NOMO-1 treated with dmso at 0.1 percent for 144 hours (cell line): ENCODE data around the gene TCAF1.
"Not testable (repeated sequence)": the region's sequence is repeated elsewhere in the genome, so short reads cannot be mapped to it uniquely, and the experiment has no call there.

Source experiments
- DNase-seq: peaks from one replicate; lab custom pipeline; 2025; ENCODE audit not compliant: unreplicated experiment; lab: John Stamatoyannopoulos, UW

TCAF1 gene

DNA sequence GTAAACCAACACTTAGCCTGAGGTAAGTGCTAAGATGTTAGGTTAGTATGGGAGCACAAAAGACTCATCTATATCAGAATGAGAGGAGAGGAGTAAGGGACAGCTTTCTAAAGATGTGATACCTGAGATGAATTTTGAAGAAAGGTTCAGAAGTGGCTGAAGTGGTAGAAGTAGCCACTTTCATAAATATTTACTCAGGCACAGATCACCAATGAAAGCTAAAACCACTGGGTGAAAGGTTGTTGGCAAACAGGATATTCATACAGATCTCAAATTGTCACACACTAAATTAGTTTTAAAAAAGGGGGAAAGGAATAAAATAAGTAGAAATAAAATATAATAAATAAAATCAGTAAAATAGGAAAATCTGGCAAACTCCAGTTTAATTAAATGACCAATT lies 30.4 kb downstream of the TCAF1 start:
- DNase-seq = not testable (repeated sequence)

DNA sequence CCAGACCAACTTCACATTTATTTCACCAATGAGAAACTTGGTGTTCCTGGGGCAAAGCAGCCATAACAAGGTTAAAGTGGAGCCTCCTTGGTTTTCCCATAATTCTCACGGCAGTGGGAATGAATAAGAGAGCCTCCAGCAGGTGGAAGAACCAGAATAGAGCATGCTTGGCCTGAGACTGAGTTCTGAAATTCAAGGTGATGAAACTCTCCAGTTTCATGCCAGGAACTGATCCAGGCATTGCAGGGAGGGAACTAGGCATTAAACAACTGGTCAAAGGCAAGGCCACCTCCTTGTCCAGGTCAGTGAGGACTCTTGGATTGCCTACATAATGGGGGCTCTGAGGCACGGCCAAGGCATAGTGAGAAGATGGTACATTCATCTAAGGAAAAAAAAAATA lies 44.0 kb downstream of the TCAF1 start:
- DNase-seq = not testable (repeated sequence)

DNA sequence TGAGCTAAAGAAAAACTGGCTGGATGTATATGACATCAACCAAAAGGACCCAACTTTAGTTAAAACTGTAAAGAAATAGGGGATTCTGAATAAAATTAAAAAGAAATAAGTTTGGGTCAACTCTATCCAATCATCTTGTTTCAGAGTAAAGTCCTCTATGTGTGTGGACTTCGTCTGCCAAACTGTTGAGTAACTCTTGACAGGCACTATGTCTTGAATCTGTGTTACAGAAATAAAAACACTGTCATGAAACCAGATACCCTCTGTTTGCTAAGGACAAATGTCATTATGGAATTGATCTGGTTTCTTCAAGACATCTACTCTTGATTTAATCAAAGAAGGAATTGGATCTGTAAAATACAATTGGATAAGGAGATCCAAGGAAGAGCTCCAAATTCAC lies 46.5 kb downstream of the TCAF1 start:
- not testable (repeated sequence) for DNase-seq

DNA sequence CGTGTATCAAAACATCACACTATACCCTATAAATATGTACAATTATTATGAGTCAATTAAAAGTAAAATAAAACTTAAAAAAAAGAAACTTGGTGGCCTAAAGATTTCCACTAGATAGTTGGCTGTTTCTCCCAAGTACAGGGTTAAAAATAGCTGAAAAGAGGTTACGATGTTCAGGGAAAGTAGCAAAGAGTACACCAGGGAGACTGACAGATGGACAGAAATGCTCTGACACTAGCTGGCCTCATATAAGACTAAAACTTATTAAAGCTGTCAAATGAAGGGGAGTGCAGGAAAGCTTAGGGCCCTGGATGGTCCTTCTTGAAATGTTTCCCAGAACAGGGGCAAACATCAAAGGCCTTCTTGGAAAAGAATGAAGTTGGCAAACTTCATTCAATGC lies 51.3 kb downstream of the TCAF1 start:
- DNase-seq = no peak

DNA sequence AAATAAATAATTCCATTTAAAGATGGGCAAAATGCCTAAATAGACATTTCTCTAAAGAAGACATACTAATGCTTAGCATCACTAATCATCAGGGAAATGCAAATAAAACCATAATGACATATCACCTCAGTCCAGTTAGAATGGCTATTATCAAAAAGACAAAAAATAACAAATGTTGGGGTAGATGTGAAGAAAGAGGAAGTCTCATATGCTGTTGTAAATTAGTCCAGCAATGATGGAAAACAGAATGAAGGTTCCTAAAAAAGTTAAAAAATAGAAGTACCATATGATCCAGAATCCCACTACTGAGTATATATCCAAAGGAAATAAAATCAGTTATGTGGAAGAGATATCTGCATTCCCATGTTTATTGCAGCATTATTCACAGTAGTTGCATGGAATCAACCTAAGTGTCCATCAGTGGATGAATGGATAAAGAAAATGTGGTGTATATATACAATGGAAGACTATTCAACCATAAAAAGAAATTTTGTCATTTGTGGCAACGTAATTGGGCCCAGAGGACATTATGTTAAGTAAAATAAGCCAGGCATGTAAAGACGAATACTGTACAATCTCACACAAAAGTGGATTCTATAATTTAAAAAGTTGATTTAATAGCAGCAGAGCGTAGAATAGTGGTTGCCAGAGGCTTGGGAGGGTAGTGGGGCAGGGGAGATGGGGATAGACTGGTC lies 52.0 kb downstream of the TCAF1 start:
- no peak for DNase-seq

DNA sequence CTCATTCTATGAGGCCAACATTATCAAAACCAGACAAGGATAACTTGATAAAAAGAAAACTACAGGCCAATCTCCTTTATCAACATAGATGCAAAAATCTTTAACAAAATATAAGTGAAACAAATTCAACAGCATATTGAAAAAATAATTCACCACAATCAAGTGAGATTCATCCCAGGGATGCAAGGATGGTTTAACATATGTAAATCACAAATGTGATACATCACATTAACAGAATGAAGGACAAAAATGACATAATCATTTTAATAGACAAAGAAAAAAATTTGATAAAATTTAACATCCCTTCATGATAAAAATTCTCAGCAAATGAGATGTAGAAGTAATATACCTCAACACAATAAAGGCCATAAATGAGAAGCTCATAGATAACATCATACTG lies 53.8 kb downstream of the TCAF1 start:
- no peak for DNase-seq

DNA sequence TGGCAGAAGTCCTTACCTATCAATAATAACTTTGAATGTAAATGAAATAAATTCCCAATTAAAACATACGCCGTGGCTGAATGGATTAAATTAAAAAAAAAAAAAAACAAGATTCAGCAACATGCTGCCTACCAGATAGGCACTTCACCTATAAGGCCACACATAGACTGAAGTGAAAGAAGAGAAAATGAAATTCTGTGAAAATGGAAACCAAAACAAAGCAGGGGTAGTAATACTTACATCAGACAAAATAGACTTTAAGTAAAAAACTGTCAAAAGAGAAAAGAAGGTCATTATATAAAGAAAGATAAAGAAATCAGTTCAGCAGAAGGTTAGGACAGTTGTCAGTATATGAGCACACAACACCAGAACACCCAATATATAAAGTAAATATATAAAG lies 55.3 kb downstream of the TCAF1 start:
- no peak for DNase-seq

DNA sequence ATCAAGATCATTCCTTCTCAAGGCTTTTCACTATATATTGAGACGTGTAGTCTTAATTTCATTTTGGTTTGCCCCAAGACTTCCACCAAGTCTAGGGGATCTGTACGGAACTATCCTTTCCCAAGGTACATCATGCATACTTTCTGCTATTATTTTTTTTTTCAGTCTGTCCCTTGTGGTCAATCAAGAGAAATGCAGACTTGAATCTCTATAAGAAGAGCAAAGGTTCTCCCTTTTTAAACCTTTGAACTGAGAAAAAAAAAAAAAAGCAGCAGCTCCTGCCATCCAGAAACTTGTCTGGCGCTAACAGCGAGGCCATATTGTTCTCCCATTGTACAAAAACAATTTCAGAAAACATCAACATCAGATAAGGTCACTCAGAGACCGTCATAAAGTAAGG lies 60.3 kb downstream of the TCAF1 start:
- not testable (repeated sequence) for DNase-seq

DNA sequence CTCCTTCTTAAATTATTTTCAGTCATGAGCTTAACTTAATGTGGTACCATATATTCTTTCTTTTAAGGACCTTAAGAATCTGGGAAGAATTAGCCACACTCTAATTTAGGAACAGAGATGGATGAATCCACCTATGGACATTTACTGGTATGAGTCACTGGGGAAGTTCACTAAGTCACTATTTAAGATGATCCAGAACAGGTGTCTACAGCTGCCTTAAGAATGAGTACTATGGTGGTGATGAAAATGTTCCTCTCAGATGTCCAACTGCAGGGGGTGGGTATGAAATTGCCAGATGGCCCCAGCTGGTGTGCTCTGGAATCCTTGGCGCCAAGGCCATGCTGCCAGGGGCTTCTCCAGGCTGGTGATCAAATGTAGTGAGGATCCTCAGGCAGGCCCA lies 61.9 kb downstream of the TCAF1 start:
- DNase-seq = not testable (repeated sequence)

DNA sequence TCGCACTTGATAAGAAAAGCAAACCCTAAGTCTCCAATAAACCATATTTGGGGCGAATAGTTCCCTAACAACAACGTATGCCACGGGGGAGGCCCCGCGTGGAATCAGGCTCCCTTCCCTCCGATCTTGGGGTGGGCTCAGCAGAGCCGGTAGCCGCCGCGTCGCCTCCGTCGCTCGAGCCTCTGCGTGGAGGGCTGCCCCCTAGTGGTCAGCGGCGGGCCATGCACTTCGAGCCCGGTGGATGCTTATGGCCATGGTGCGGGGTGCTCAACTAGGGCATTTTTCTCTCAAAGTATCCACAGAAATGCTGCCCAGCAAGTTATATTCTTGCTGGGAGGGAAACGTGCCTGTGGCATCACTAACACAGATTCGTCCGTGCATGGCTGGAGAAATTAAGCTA lies 64.8 kb downstream of the TCAF1 start:
- not testable (repeated sequence) for DNase-seq

DNA sequence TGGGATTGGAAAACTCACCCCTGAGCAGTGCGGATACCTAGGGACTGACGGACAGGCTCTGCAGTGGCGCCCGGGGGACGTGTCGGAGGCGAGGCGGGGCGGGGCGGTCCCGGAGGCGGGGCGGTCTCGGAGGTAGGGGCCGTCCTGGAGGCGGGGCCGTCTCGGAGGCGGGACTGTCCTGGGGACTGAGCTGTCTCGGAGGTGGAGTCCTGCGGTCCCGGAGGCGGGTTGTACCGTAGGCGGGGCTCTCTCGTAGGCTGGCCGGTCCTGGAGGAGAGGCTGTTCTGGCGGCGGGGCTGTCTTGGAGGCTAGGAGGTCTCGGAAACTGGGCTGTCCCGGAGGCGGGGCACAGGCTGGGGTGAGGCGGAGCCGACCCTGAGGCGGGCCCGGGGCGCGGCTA lies 65.4 kb downstream of the TCAF1 start:
- peak; percentile 41 for DNase-seq

DNA sequence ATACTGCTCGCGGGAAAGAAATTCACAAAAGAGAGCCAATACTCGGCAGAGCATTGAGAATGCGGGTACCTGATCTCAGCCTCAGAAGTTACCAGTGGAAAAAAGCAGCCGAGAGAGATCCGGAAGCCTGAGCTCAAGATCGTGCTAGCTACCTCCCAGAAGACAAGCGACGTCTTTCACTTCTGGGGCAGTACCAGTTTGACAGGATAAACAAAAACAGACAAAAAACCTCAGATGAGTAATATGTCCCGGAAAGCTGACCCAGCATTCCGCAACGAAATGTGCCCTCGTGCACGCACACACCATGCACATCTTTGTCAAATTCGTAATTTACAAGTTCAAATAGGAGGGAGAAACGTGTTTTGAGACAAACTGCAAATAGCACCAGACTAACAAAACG lies 65.9 kb downstream of the TCAF1 start:
- DNase-seq = not testable (repeated sequence)

DNA sequence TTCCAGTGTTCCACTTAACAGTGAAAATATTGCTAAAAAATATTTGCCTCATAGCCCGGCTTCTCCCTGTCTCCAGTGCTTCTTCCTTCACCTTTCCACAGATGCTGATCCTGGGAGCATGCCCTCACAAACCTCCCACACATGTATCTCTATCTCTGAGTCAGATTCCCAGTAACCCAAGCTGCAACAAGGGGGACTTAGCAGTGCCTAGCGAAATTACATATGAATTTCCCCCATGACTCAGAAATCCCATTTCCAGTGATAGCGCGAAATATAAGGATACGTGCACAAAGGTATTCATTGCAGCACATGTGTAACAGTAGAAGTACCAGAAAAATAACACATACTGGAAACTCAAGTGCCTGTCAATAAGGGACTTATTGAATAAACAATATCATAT lies 75.4 kb downstream of the TCAF1 start:
- DNase-seq = not testable (repeated sequence)

DNA sequence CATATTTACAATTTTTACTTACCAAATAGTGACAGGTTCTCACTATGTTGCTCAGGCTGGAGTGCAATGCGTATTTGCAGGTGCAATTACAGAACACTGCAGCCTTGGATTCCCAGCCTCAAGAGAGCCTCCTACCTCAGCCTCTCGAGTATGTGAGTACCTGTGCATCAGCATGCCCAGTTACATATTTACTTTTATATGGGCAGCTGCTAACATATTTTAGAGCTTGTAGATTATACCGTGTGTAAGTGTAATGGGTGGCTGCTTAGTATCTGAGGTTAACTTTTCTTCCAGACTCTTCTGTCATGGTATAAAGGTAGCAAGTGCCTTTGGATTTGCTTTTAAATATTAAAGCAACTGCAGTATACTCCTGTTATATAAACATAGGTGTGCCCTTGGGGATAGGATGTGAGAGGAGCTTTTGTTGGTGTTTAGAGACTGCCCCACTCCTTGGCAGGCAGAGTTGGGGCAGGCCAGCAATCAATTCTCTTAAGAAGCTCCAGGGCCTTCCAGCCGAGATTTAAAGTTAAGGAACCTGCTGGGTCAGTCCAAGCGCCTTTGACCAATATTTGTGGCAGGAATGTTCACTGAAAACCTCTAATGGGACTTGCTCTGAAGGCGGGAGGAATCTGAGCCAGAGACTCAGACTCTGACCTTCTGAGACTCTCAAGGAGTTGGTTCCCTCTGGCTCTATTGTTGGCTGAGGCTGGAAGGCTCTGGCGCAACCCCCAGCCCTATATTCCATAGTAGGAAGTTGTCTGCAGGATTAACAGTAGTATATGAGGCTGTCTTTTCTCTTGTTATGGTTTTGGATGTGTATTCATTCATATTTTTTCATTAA lies 77.5 kb downstream of the TCAF1 start:
- DNase-seq = not testable (repeated sequence)

DNA sequence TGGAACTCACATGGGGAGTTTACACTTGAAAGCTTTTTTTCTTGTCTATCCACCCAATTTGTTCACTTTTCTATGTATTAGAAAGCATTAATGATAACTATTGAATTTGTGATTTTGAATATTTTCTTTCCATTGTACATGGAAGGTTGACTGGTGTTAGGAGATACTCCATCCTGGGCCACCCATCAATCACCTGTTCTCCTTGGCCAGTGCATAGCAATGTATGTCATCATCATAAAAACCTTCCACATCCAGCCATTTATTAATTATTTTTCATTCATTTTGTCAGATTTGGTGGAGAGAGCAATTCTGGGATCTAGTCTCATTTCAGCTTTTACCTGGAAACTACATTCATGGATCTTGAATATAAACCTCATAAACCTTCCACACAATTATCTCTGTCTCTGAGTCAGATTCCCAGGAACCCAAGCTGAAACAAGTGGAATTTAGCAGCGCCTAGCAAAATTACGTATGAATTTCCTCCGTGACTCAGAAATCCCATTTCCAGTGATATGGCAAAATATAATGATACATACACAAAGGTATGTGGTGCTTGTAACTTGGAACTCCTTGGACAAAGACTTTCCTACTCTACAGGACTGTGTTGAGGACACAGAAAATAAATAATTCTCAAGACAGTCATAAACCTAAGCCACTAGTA lies 78.2 kb downstream of the TCAF1 start:
- not testable (repeated sequence) for DNase-seq

DNA sequence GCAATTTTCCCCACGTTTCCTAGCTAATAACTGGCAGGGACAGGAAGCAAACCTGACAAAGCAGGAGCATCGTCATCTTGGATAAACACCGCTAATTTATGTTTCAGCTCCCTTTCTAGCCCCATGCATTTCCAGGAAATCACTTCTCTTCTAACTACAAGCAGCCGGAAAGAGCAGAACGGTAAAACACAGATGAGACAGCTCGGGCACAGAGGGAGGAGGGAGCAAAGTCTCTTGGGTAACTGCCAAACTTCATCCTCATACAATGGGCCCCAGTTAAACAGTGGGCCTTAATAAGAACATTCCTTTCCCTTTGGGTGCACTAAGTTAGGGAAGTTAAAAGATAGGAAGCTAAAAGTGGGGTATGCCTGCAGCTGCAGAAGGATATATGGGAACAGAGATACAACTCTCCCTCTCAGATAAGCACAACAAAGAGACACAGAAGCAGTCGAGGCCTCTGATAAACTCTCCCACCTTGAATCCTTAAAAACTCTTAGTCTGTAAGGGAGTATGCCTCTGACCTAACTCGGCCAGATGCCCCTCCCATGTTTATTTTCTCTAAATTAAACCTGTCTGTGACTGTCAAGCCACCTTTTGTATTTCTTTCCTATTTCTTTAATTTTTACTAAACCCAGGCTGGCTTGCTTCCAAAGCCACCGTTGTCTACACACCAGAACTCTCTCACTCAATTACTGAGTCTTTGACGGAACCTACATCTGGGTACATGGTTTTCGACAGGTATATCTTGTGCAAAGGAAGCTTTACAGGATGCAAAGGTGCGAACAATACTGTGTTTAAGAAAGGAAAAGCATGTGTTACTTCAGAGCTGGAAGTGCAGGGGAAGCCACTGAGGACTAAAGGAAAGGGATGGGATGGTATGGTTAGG lies 80.3 kb downstream of the TCAF1 start:
- not testable (repeated sequence) for DNase-seq

DNA sequence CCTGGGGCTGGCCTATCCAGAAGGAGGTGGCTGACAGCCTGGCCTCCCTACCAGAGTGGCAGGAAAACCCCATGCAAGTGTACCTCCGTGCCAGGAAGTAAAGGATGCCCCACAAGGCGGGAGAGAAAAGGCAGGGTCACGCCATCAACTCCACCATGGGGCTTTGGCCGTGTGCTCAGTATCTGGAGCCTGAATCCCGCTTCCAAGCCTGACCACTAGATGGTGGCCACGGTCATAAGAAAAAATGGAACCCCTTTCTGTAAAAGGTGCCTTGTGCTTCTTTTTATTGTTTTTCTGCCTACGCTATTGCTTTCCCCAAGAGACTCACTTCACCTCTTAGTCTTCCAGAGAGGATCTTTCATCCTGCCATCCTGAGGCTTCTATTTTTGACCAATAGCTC lies 84.1 kb downstream of the TCAF1 start:
- not testable (repeated sequence) for DNase-seq

DNA sequence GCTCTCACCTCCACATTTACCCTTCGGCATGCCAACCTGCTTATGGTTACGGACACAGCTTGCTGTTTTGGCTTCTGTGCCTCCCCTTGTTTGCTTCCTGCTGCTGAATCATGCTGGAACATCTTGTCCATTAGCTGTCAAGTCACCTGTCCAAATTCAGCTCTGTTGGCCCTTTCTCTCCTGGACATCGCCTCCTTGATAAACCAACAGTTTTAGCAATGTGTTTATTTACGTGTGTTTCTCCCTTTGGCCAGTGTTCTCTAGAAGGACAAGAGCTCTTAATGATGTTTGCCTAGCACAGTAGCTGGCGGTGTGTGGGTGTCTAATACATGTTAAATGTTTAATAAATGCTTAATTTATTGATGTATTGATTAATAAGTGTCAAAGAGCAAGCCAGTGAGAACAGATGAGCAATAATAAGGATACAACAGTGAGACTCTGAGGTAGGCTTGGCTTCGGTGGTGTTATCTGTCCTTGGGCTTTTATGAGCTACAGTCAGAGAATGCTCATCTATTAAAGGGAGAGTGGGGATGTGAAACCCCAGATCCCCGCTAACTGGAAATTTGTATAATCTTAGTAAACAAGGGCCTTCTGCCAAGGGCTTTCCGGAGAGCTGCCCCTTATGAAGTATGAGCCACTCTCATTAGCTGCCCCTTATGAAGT lies 85.4 kb downstream of the TCAF1 start:
- DNase-seq = not testable (repeated sequence)

DNA sequence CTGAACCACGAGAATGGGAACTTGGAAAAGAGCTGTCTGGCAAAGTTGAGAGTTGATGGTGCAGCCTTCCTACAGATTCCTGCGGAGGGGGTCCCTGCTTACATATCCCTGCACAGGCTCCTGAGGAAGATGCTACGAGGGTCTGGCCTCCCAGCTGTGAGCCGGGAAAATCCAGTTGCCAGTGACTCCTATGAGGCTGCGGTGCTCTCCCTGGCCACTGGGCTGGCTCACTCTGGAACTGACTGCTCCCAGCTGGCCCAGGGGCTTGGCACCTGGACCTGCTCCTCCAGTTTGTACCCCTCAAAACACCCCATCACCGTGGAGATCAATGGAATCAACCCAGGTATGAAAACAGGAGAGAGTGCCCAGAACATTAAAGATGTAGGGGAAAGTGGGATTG lies 91.3 kb downstream of the TCAF1 start:
- not testable (repeated sequence) for DNase-seq

DNA sequence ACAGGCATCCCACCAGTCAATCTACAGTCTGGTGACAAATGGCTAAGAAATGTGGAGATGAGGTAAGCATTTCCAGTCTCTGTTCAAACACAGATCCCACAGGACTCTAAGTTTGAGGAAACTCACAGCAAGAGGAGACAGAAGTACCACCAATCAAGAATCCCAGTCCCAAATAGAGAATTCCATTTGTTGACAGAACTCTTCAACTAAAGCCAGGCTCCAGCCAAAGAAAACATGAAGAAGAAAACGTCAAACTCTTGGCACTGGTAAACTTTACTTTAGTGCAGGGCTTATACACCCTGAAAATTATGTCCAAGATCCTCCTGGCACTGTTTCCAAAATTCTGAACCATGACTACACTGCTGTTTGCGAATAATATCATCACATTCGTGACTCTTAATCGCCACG lies 95.3 kb downstream of the TCAF1 start:
- DNase-seq = not testable (repeated sequence)
